HG03558 (cell line): Measurements from ENCODE around the gene PALB2.

Source experiments
- ATAC-seq: cut with Tn5 transposase; IDR thresholded peaks from one replicate; pipeline ENCODE4 v1.9.1; 2021; ENCODE audit warnings: moderate number of reproducible peaks; ENCODE audit not compliant: unreplicated experiment; ENCODE audit errors: extremely low read depth

Gene PALB2

DNA sequence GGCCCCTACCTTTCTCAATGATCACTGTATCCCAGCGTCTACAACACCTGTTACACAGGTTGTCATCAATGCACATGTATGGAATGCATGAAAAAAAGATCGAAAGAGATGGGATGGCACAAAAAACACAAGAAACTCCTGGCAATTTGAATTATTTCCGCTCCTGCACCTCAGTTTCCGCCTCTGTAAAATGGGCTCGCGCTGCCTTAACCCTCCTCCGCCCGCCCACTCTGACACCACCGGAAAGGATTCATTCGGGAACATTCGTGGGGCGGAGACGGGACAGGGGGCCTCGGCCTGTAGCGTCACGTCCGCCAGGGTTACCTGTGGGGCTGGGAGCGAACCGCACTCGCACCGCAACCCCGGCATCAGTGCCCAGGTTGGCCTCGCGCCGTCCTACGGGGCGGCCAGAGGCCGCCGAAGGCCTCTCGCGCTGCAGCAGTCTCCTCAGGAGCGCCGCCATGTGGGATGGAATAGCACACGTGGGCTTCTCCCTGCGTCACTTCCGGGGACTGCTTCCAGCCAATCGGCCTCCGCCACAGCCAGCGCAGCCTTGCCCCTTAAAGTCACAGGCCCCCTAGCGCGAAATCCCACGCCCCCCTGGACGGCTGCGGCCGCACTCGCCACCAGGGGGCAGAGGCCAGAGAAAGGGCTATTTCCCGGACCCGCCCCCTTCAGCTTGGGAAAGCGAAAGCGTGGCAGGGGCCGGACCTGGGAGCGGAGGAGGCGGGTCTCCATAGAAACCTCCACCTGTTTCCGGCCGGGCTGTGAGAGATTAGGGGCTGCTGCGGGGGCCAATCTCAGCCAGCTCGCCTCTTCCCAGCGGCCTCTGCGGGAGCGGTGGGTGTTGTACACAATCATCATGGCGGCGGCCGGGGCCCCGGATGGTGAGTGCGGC lies 84.0 kb downstream of the PALB2 start, which contains the start of the genes EARS2 and UBFD1:
EARS2 (minus strand) TSS at position 470 of the 898 bp plus-strand sequence; CDS start at position 463, 7 bp downstream.
UBFD1 (plus strand) TSS at position 847 of the 898 bp plus-strand sequence; CDS start at position 863, 16 bp downstream.
- peak; percentile 77 for ATAC-seq

DNA sequence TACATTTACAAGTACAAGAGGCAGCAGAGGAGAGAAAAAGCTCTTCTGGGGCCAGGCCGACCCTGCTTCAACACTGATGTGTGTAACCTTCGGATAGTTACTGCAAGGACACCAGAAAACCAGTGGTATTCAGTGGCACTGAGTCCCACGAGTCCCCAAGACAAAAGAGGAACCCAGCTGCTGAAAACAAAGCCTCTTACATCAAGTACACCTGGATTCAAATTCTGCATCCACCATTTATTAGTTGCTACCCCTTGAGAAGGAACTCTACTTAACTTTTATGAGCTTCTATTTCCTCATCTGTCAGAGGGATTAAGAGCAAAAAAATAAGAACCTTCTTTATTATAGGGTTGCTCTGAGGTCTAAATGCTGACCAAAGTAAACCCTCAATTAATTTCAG lies 86.6 kb downstream of the PALB2 start:
- ATAC-seq, result no peak
